ENCODE measurements around the gene MPV17L2. TPM values are rescaled to one million over a fixed set of nuclear protein-coding genes. Genes with fewer than 3 reads are reported as not detected.
A peak's percentile ranks its signal among the peaks of the same experiment; 100 is the strongest.
"Not testable (repeated sequence)": the region's sequence is repeated elsewhere in the genome, so short reads cannot be mapped to it uniquely, and the experiment has no call there.

The MPV17L2 gene
- total RNA-seq, 6 experiments from 2014 or later = 6.5 to 26.4 (median 7.5) TPM

DNA sequence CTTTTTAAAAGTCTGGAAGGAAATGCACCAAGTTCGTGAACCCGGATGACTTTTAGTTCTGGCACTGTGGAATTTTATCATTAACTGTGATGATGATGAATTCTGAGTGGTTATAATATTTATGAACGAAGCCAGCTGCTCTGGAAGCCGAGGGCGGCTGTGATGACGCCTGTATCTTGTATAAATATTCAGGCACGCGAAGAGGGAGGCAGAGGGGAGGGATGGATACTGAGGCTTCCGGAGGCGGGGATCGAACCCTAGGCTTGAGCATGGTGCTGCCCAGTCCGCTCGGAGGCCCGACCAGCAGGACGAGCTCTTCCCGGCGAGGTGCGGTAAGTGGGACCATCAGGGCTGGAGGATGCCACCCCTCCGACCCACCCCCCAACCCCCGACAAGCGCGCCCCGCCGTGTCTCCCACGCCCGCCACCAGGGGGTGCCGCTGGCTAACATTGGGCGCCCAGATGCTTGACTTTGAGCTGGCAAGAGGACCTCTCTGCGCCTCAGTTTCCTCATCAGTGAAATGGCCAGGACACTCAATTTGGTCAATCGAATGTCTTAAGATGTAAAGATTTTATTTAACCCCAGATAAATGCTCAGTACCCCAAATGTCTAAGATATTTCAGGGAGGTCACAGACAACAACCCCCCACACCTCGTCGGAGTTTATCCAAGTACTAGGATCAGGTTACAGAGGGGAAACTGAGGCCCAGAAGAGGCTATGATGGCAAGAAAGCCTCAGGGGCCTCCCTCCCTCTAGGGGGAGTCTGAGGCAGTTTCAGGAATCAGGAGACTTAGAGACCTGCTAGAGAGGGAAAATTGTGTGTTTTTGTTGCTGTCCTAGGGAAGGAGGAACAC lies 15.3 kb downstream of the MPV17L2 start:
- DNase-seq = peak in 1 of 3 donors; percentile 58
- 23% methylated on average over 11 of the region's 32 CpGs for WGBS (ENCODE audit: insufficient coverage, low coverage, low lambda C conversion rate, missing lambda C conversion rate)
- Histone ChIP-seq H3K27me3 (no peaks in the 10 kb centered on the region), H3K27ac (no peak overlapping the region), H3K9me3 (no peaks in the 10 kb centered on the region), H3K36me3 (no peaks in the 10 kb centered on the region), H3K4me1 (peaks cover 0 to 2% (median 0%) of the 10 kb centered on the region in 4 donors), H3K4me3 (no peak overlapping the region)
- TF ChIP-seq, protein P1, sequence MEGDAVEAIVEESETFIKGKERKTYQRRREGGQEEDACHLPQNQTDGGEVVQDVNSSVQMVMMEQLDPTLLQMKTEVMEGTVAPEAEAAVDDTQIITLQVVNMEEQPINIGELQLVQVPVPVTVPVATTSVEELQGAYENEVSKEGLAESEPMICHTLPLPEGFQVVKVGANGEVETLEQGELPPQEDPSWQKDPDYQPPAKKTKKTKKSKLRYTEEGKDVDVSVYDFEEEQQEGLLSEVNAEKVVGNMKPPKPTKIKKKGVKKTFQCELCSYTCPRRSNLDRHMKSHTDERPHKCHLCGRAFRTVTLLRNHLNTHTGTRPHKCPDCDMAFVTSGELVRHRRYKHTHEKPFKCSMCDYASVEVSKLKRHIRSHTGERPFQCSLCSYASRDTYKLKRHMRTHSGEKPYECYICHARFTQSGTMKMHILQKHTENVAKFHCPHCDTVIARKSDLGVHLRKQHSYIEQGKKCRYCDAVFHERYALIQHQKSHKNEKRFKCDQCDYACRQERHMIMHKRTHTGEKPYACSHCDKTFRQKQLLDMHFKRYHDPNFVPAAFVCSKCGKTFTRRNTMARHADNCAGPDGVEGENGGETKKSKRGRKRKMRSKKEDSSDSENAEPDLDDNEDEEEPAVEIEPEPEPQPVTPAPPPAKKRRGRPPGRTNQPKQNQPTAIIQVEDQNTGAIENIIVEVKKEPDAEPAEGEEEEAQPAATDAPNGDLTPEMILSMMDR (IDR thresholded peaks at IDR 0.05) = peak; percentile 31 to 63 (median 60)
- TF ChIP-seq POLR2A (IDR thresholded peaks at IDR 0.05) = no peak
- ATAC-seq = no peak
- intact Hi-C loops (cut with DNase I) = no loop called here

DNA sequence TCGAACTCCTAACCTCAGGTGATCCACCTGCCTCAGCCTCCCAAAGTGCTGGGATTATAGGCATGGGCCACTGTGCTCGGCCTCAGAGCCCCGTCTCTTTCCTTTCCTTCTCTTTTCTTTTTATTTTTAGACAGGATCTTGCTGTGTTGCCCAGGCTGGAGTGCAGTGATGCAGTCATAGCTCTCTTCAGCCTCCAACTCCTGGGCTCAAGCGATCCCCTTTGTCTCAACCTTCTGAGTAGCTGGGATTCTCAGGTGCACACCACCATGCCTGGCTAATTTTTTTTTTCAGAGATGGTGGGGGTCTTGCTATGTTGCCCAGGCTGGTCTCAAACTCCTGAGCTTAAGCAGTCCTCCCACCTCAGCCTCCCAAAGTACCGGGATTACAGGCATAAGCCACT lies 16.9 kb downstream of the MPV17L2 start:
- intact Hi-C loops (cut with DNase I) = loop anchor here (5.0 kb wide), 2 partner anchors 37 to 42 kb away; no protein-coding TSS in a partner anchor
- H3K4me1 ChIP-seq, H3K4me3 ChIP-seq, H3K9me3 ChIP-seq, ATAC-seq, DNase-seq, H3K36me3 ChIP-seq, H3K27ac ChIP-seq, H3K27me3 ChIP-seq: not testable (repeated sequence)
- 70% methylated on average over 5 of the region's 5 CpGs for WGBS (ENCODE audit: insufficient coverage, low coverage, low lambda C conversion rate, missing lambda C conversion rate)

DNA sequence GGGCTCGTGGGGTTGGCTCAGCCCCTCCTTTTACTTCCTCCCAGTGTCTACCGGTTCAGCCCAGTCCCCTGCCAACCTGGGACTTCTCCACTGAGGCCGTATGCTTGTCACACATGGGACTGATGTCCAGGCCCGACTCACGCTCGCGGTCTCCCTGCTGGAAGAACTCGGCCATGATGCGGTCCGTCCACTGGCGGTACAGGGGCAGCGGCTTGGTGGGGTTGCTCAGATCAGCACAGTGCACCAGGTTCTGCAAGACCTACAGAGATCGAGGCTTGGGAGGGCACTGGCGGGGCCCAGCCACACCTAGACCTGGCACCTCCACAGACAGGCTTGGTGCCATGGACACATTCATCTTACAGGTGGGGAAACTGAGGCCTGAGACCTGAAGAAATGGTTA lies 18.7 kb downstream of the MPV17L2 start:
- Histone ChIP-seq H3K4me3 (no peak overlapping the region), H3K36me3 (no peaks in the 10 kb centered on the region), H3K27ac (no peak overlapping the region), H3K27me3 (no peaks in the 10 kb centered on the region), H3K4me1 (no peaks in the 10 kb centered on the region), H3K9me3 (no peaks in the 10 kb centered on the region)
- ATAC-seq = peak in 1 of 4 donors; percentile 13
- TF ChIP-seq, protein P1 (IDR thresholded peaks at IDR 0.05) = no peak
- TF ChIP-seq POLR2A (IDR thresholded peaks at IDR 0.05) = no peak
- 62% methylated on average over 10 of the region's 14 CpGs for WGBS (ENCODE audit: insufficient coverage, low coverage, low lambda C conversion rate, missing lambda C conversion rate)
- DNase-seq = no peak
- intact Hi-C loops (cut with DNase I) = loop anchor here (5.0 kb wide), 2 partner anchors 36 to 41 kb away; no protein-coding TSS in a partner anchor

DNA sequence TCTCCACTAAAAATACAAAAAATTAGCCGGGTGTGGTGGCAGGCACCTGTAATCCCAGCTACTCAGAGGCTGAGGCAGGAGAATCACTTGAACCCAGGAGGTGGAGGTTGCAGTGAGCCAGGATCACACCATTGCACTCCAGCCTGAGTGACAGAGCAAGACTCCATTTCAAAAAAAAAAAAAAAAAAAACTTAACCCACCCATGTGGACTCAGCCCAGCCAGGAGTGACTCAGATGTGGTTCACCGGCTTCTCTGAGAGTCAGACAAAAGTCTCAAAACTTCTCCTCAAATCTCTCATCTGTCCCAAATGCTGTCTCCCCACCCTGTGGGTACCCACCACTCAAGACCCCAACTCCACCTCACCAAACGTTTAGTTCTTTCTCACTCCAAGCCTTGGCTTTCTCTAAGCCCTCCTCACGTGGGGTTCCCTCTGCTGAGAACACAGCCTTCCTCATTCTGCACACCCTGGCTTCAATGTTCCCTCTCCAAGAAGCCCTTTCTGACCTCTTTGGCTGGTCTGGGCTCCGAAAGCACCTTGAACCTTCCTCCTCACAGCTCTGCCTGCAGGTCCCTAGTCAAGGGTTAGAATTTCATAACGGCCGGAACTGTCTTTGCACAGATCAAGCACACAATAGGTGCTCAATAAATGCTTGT lies 21.9 kb downstream of the MPV17L2 start:
- H3K4me1 ChIP-seq = no peaks in the 10 kb centered on the region
- intact Hi-C loops (cut with DNase I) = loop anchor here (5.0 kb wide), 2 partner anchors 32 to 37 kb away; no protein-coding TSS in a partner anchor
- H3K4me3 ChIP-seq = no peak overlapping the region
- 52% methylated on average over 6 of the region's 7 CpGs for WGBS (ENCODE audit: insufficient coverage, low coverage, low lambda C conversion rate, missing lambda C conversion rate)
- H3K27me3 ChIP-seq = no peaks in the 10 kb centered on the region
- ATAC-seq (no peak), DNase-seq (no peak)
- no peak overlapping the region for H3K27ac ChIP-seq
- H3K9me3 ChIP-seq = no peaks in the 10 kb centered on the region
- TF ChIP-seq POLR2A (IDR thresholded peaks at IDR 0.05) = no peak
- TF ChIP-seq, protein P1 (IDR thresholded peaks at IDR 0.05) = no peak
- no peaks in the 10 kb centered on the region for H3K36me3 ChIP-seq

DNA sequence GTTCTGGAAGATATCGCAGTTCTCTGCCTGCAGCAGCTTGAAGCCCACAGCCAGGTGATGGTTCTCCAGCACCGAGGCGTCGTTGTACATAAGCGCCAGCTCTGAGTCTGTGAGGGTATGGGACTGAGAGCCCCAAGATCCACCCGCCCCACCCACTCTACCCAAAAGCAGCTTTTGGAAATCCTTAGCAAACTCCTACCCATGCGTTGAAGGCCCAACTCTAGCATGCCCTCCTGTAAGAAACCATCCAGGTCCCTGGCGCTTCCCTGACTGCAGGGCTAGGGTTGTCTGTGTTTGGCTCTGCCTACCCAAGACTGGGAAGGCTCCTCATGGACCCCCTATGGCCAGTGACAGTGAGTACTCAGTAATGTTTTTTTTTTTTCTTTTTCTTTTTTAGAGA lies 23.8 kb downstream of the MPV17L2 start:
- Histone ChIP-seq H3K36me3 (no peaks in the 10 kb centered on the region), H3K9me3 (no peaks in the 10 kb centered on the region), H3K4me3 (no peak overlapping the region), H3K27ac (no peak overlapping the region), H3K27me3 (no peaks in the 10 kb centered on the region), H3K4me1 (no peaks in the 10 kb centered on the region)
- intact Hi-C loops (cut with DNase I) = no loop called here
- ATAC-seq (no peak), DNase-seq (no peak)
- WGBS (ENCODE audit: insufficient coverage, low coverage, low lambda C conversion rate, missing lambda C conversion rate) = 100% methylated on average over 4 of the region's 8 CpGs
- TF ChIP-seq POLR2A (IDR thresholded peaks at IDR 0.05) = no peak
- TF ChIP-seq, protein P1 (IDR thresholded peaks at IDR 0.05) = no peak
